AG04449 (cell line): Measurements from ENCODE around the gene ERG.

Experiments used
- CTCF ChIA-PET: fragments of 350-600 bp; formaldehyde crosslinking; extraction: SDS; loops from one replicate; lab custom pipeline; 2021; ENCODE audit warnings: antibody characterized with exemption; lab: Yijun Ruan, JAX
- POLR2A ChIA-PET: fragments of 400-600, 350-600 bp; formaldehyde crosslinking; extraction: SDS; loops from one replicate; lab custom pipeline; 2020; ENCODE audit warnings: antibody characterized with exemption, inconsistent platforms; lab: Yijun Ruan, JAX
- DNase-seq: peaks from one replicate; pipeline ENCODE4 v3.0.0-alpha.2; 2010; ENCODE audit warnings: low read depth, low spot score
- H3K4me3 ChIP-seq: 2 replicates; pipeline ENCODE4 v1.5.1; 2011; ENCODE audit warnings: low read depth, mild to moderate bottlenecking, control low read depth, low read length
- CTCF ChIP-seq: IDR thresholded peaks from one replicate; pipeline ENCODE4 v1.5.1; 2011; ENCODE audit warnings: mild to moderate bottlenecking, moderate library complexity, low read length, control low read depth, inconsistent platforms; ENCODE audit not compliant: insufficient read depth; ENCODE audit errors: missing control alignments

Gene ERG

GRCh38 chr21:38433471-38433870 is 64.8 kb downstream of the ERG start:
- ChIA-PET POLR2A (no interaction called here), CTCF (no interaction called here)
- H3K4me3 ChIP-seq, result no peak overlapping the region
- TF ChIP-seq CTCF, result no peak
- DNase-seq, result no peak

- TF ChIP-seq CTCF, result no peak
- no peak for DNase-seq
- H3K4me3 ChIP-seq, result no peak overlapping the region
- ChIA-PET CTCF (interaction anchor here (1.5 to 1.7 kb wide), 3 partner anchors 8 to 51 kb away, joined by 3 to 8 read pairs (median 5); no protein-coding TSS in a partner anchor), POLR2A (no interaction called here)
These were observed 67.8 kb downstream of the ERG start for GRCh38 chr21:38430401-38430984.

- no peak for TF ChIP-seq CTCF
- H3K4me3 ChIP-seq, result no peak overlapping the region
- ChIA-PET POLR2A (no interaction called here), CTCF (no interaction called here)
- no peak for DNase-seq
These were observed 69.3 kb downstream of the ERG start for GRCh38 chr21:38429011-38429410.

GRCh38 chr21:38428211-38428610 is 70.1 kb downstream of the ERG start:
- CTCF ChIA-PET, result no interaction called here
- TF ChIP-seq CTCF, result no peak

GRCh38 chr21:38424305-38425019 is 73.8 kb downstream of the ERG start:
- H3K4me3 ChIP-seq, result no peak overlapping the region
- no peak for DNase-seq
- CTCF ChIA-PET, result interaction anchor here (1.1 kb wide), 1 partner anchor 11 kb away, joined by 3 read pairs; no protein-coding TSS in a partner anchor

More at GRCh38 chr21:38428211-38428610, 70.1 kb downstream of the ERG start:
- POLR2A ChIA-PET, result no interaction called here
- no peak overlapping the region for H3K4me3 ChIP-seq
- DNase-seq, result no peak

More at GRCh38 chr21:38424305-38425019, 73.8 kb downstream of the ERG start:
- POLR2A ChIA-PET, result no interaction called here
- TF ChIP-seq CTCF, result no peak
